ENCODE results near the gene EXD3.

The EXD3 gene

DNA sequence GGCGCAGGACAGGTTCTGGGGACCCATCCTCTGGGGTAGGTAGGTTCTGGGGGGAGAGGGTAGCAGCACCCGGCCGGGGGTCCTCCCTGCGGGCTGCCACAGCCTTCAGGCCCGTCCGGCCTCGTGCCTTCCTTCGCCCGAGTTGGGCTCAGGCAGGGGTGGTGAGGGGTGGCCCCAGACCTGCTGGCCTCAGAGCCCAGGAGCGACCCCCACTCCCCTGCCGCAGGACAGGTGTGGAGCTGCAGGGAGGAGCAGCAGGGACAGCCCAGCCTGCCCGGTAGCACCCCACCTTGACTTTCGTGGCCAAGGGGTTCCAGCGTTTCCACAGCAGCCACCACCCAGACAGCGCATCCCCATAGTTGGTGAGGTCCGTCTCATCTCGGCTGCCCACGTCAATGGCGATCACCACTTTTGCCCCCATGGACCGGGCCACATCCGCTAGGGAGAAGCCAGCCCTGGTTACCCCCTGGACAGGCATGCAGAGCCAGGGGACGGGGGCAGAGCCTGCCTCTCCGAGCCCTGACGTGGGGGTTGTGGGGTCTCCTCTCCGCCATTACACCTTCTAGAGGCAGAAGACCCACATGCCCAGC lies 39.5 kb upstream of the EXD3 start:
- Histone ChIP-seq H3K4me1 (ENCODE audit: control insufficient read depth, insufficient read depth, low read length) (no peaks in the 10 kb centered on the region), H3K9ac (ENCODE audit: low read depth, low read length) (no peak overlapping the region), H3K4me3 (ENCODE audit: low read depth, low read length) (peak overlapping the region; percentile 39), H3K9me3 (ENCODE audit: control insufficient read depth, insufficient read depth, low read length) (no peaks in the 10 kb centered on the region), H3K36me3 (ENCODE audit: control insufficient read depth, insufficient read depth, low read length) (peaks cover 1% of the 10 kb centered on the region), H3K27me3 (ENCODE audit: control insufficient read depth, insufficient read depth, low read length) (peaks cover 5% of the 10 kb centered on the region)

DNA sequence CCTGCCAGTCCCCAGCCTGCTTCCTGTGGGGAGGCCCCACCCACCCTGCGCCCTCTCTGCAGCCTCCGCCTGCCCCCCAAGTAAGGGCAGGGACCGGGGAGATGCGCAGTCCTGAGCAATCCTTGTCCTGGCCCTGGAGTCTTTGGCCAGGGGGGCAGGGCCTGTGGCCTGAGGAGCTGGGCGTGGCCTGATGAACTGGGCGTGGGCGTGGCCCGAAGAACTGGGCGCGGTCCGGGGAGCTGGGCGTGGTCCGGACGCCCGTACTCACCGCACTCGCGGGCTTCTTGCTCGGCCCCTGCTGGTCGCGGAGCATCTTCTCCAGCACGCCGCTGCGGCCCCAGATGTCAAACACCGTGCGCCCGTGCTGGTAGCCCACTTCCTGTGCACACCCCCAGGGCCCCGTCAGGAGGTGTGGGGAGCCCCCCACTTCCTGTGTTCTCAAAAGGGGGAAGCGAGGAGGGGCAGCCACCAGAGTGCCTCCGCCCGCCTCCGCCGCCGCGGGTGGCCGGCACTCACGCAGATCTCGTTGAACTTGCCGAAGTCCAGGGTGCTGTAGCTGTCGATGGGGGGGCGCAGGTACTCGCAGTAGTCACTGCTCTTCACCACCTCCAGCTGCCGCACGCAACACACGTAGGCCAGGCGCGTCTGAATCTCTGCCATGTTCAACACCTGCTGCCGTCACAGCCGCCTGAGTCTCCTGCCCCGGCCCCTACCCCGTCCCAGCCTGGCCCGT lies 38.9 kb upstream of the EXD3 start:
- peaks cover 8% of the 10 kb centered on the region for H3K36me3 ChIP-seq (ENCODE audit: control insufficient read depth, insufficient read depth, low read length)
- peak overlapping the region; percentile 39 for H3K4me3 ChIP-seq (ENCODE audit: low read depth, low read length)
- H3K9ac ChIP-seq (ENCODE audit: low read depth, low read length), result no peak overlapping the region
- peaks cover 5% of the 10 kb centered on the region for H3K27me3 ChIP-seq (ENCODE audit: control insufficient read depth, insufficient read depth, low read length)
- no peaks in the 10 kb centered on the region for H3K4me1 ChIP-seq (ENCODE audit: control insufficient read depth, insufficient read depth, low read length)
- H3K9me3 ChIP-seq (ENCODE audit: control insufficient read depth, insufficient read depth, low read length), result no peaks in the 10 kb centered on the region

GRCh38 chr9:137461316-137461662 lies 38.3 kb upstream of the EXD3 start:
- H3K9me3 ChIP-seq (ENCODE audit: control insufficient read depth, insufficient read depth, low read length), result no peaks in the 10 kb centered on the region
- no peak overlapping the region for H3K4me3 ChIP-seq (ENCODE audit: low read depth, low read length)
- no peaks in the 10 kb centered on the region for H3K4me1 ChIP-seq (ENCODE audit: control insufficient read depth, insufficient read depth, low read length)
- H3K9ac ChIP-seq (ENCODE audit: low read depth, low read length), result no peak overlapping the region
- peaks cover 5% of the 10 kb centered on the region for H3K27me3 ChIP-seq (ENCODE audit: control insufficient read depth, insufficient read depth, low read length)
- H3K36me3 ChIP-seq (ENCODE audit: control insufficient read depth, insufficient read depth, low read length), result peaks cover 11% of the 10 kb centered on the region

- Histone ChIP-seq H3K9me3 (ENCODE audit: control insufficient read depth, insufficient read depth, low read length) (no peaks in the 10 kb centered on the region), H3K27me3 (ENCODE audit: control insufficient read depth, insufficient read depth, low read length) (peaks cover 5% of the 10 kb centered on the region), H3K9ac (ENCODE audit: low read depth, low read length) (no peak overlapping the region), H3K4me1 (ENCODE audit: control insufficient read depth, insufficient read depth, low read length) (no peaks in the 10 kb centered on the region), H3K36me3 (ENCODE audit: control insufficient read depth, insufficient read depth, low read length) (peaks cover 16% of the 10 kb centered on the region), H3K4me3 (ENCODE audit: low read depth, low read length) (no peak overlapping the region)
Observed at GRCh38 chr9:137460363-137461315, 37.7 kb upstream of the EXD3 start.

DNA sequence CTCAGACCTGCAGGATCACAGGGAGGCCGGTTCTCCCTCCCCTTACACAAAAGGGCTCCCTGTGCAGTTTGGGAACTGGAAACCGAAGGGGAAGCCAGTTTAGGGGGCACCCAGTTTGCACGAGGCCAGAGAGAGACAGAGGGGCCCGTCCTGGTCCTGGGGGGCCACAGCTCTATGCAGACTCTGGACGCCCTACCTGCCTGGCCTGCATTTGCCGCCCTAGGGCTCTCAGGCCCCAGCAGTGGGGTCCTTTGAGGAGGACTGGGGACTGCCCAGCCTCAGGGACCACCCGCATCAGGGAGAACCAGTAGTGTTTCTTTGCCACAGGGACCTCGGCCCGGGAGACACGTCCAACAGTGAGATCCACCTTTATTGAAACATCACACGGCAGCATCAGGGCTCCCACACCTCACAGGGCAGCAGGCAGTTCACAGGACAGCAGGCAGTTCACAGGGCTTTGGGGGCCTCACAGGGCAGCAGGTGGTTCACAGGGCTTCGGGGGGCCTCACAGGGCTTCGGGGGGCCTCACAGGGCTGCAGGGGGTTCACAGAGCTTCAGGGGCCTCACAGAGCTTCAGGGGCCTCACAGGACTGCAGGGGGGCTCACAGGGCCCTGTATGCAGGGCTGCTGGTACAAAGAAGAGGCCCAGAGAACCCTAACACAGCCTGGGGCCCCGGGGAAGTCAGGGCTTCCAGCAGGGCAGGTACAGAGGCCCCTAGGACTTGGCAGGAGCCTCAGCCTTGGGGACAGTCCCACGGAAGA lies 36.8 kb upstream of the EXD3 start:
- no peak overlapping the region for H3K4me3 ChIP-seq (ENCODE audit: low read depth, low read length)
- peaks cover 5% of the 10 kb centered on the region for H3K27me3 ChIP-seq (ENCODE audit: control insufficient read depth, insufficient read depth, low read length)

GRCh38 chr9:137459152-137459600 lies 36.2 kb upstream of the EXD3 start, which contains the start of gene NSMF:
Gene NSMF (minus strand): TSS chr9:137459334. CDS start chr9:137459102, 232 bp downstream.
- H3K4me3 ChIP-seq (ENCODE audit: low read depth, low read length), result peak within 1 kb of the TSS; percentile 46
- peaks cover 21% of the 10 kb centered on the region for H3K36me3 ChIP-seq (ENCODE audit: control insufficient read depth, insufficient read depth, low read length)
- no peaks in the 10 kb centered on the region for H3K4me1 ChIP-seq (ENCODE audit: control insufficient read depth, insufficient read depth, low read length)
- H3K27me3 ChIP-seq (ENCODE audit: control insufficient read depth, insufficient read depth, low read length), result peaks cover 5% of the 10 kb centered on the region
- H3K9me3 ChIP-seq (ENCODE audit: control insufficient read depth, insufficient read depth, low read length), result no peaks in the 10 kb centered on the region
- H3K9ac ChIP-seq (ENCODE audit: low read depth, low read length), result peak within 1 kb of the TSS; percentile 54

More for the DNA sequence above, 36.8 kb upstream of the EXD3 start:
- Histone ChIP-seq H3K9ac (ENCODE audit: low read depth, low read length) (no peak overlapping the region), H3K36me3 (ENCODE audit: control insufficient read depth, insufficient read depth, low read length) (peaks cover 21% of the 10 kb centered on the region), H3K4me1 (ENCODE audit: control insufficient read depth, insufficient read depth, low read length) (no peaks in the 10 kb centered on the region), H3K9me3 (ENCODE audit: control insufficient read depth, insufficient read depth, low read length) (no peaks in the 10 kb centered on the region)

DNA sequence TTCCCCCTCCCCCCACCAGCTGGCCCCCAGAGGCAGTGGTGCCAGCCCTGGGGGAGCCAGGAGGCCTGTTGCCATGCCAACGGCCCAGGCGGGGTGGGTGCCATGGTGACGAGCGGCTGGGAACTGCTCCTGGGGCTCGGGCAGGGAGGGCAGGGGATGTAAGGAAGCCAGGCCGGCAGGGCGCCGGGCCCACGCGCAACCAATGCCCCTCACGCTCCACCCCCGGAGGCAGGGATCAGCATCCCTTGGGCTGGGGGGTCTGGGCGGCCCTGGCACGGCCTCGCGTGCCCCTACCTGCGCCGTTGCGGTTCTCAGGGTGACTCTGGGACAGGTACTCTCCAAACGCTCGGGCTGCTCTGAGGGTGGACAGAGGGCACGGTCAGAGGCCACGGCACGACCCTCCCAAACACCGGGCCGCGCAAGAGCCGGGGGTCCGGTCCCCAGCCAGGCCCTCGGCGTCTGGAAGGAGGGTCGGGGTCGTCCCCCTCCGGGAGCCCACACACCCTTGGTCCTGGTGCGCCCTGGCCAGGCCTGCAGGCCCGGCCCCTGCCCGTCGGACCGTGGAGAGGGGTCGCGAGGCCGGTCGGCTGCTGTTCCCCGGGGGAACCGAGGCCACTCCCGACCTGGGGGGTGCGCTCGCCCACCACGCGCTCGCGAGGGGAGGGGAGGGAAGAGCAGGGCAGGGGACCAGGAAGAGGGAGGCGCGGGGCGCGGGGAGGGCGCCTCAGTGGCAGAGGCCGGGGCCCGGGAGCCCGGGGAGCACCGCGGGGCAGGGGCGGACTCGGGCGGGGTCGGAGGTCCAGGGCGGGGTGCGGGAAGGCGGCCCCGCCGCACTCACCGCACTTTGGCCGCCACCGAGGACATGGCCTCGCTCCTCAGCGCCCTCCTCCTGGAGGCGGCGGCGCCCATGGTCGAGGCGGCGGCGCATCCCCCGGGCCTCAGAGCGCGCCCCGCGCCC lies 35.5 kb upstream of the EXD3 start:
- H3K4me3 ChIP-seq (ENCODE audit: low read depth, low read length), result peak overlapping the region; percentile 46
- H3K9me3 ChIP-seq (ENCODE audit: control insufficient read depth, insufficient read depth, low read length), result no peaks in the 10 kb centered on the region
- peak overlapping the region; percentile 54 for H3K9ac ChIP-seq (ENCODE audit: low read depth, low read length)
- no peaks in the 10 kb centered on the region for H3K4me1 ChIP-seq (ENCODE audit: control insufficient read depth, insufficient read depth, low read length)
- peaks cover 5% of the 10 kb centered on the region for H3K27me3 ChIP-seq (ENCODE audit: control insufficient read depth, insufficient read depth, low read length)
- peaks cover 21% of the 10 kb centered on the region for H3K36me3 ChIP-seq (ENCODE audit: control insufficient read depth, insufficient read depth, low read length)

GRCh38 chr9:137457406-137458193 lies 34.6 kb upstream of the EXD3 start:
- no peaks in the 10 kb centered on the region for H3K9me3 ChIP-seq (ENCODE audit: control insufficient read depth, insufficient read depth, low read length)
- peak overlapping the region; percentile 46 for H3K4me3 ChIP-seq (ENCODE audit: low read depth, low read length)
- peaks cover 5% of the 10 kb centered on the region for H3K27me3 ChIP-seq (ENCODE audit: control insufficient read depth, insufficient read depth, low read length)
- no peaks in the 10 kb centered on the region for H3K4me1 ChIP-seq (ENCODE audit: control insufficient read depth, insufficient read depth, low read length)
- H3K36me3 ChIP-seq (ENCODE audit: control insufficient read depth, insufficient read depth, low read length), result peaks cover 26% of the 10 kb centered on the region
- no peak overlapping the region for H3K9ac ChIP-seq (ENCODE audit: low read depth, low read length)

GRCh38 chr9:137456864-137457405 lies 34.0 kb upstream of the EXD3 start:
- no peaks in the 10 kb centered on the region for H3K9me3 ChIP-seq (ENCODE audit: control insufficient read depth, insufficient read depth, low read length)
- no peak overlapping the region for H3K9ac ChIP-seq (ENCODE audit: low read depth, low read length)
- H3K4me1 ChIP-seq (ENCODE audit: control insufficient read depth, insufficient read depth, low read length), result no peaks in the 10 kb centered on the region
- peaks cover 28% of the 10 kb centered on the region for H3K36me3 ChIP-seq (ENCODE audit: control insufficient read depth, insufficient read depth, low read length)
- peaks cover 5% of the 10 kb centered on the region for H3K27me3 ChIP-seq (ENCODE audit: control insufficient read depth, insufficient read depth, low read length)
- H3K4me3 ChIP-seq (ENCODE audit: low read depth, low read length), result no peak overlapping the region

Measured in iPS-15b (cell line).